ENCODE data around the gene MYL9.

MYL9 gene

GRCh38 chr20:36572701-36573102, 31.4 kb downstream of the MYL9 start:
- Histone ChIP-seq H2AK5ac (ENCODE audit: low read length) (peak overlapping the region; percentile 78), H3K27me3 (ENCODE audit: insufficient read depth, low read length, poor library complexity) (no peaks in the 10 kb centered on the region), H3K4me2 (ENCODE audit: low read length) (peak overlapping the region; percentile 79), H4K8ac (ENCODE audit: low read depth, low read length) (peak overlapping the region; percentile 95), H2BK15ac (replicated peaks; ENCODE audit: low read depth) (peak overlapping the region; percentile 80), H2BK120ac (ENCODE audit: low read depth, low read length) (peak overlapping the region; percentile 79), H3K23ac (ENCODE audit: low read length) (peak overlapping the region; percentile 15), H3K18ac (ENCODE audit: low read length) (peak overlapping the region; percentile 98), H3K79me1 (ENCODE audit: low read length) (peaks cover under 1% of the 10 kb centered on the region), H3K4me1 (ENCODE audit: control insufficient read depth, low read depth, low read length) (peaks cover 7% of the 10 kb centered on the region), H3K9ac (ENCODE audit: low read length) (peak overlapping the region; percentile 92), H3K4me3 (ENCODE audit: low read length) (peak overlapping the region; percentile 65), H3K27ac (ENCODE audit: low read depth, low read length) (peak overlapping the region; percentile 95), H3K79me2 (ENCODE audit: control insufficient read depth, insufficient read depth, low read length) (peaks cover 28% of the 10 kb centered on the region), H3K4ac (ENCODE audit: low read depth, low read length) (peak overlapping the region; percentile 98), H3K36me3 (ENCODE audit: control insufficient read depth, insufficient read depth, low read length) (no peaks in the 10 kb centered on the region), H4K5ac (ENCODE audit: low read length) (peak overlapping the region; percentile 59), H3K56ac (ENCODE audit: low read length) (peak overlapping the region; percentile 96), H2BK5ac (ENCODE audit: low read length) (peak overlapping the region; percentile 94)
- peak; percentile 80 for DNase-seq
- WGBS (ENCODE audit: extremely low coverage, insufficient coverage, low lambda C conversion rate), result no CpG with 5 or more reads among the region's 20 CpGs

DNA sequence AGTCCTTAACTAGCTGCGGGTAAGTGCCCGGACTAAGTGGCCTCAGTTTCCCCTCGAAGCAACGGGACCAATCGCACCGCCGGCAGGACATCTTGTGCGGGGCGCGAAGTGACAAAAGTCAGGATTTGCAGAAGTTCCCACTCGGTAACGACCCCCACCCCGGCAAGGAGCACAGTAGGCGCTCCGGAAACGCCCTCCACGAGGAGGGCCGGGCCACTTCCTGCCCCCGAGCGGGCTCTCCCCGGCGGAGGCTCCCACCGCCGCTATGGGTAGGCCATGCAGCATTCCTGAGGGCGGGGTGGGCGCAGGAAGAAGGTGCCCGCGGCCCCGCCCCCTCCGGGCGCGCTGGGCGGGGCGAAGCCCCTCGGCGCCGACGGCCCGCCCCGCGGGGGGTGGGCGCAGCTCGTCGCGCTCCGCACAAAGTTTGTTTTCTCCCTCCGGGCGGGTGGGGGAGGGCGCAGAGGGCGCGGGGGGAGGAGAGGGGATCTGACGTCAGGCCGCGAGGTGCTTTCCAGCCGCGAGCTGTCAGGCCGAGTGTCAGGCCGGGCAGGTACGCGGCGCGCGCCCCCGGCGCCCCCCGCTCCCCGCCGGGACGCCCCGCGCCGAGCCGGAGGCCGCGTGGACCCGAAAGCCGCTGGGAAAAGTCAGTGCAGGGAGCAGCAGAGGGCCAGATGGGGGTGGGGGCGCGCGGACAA, 31.9 kb downstream of the MYL9 start, which contains the start of gene TGIF2:
Gene TGIF2, plus strand, starts transcription at position 495 of the 695 bp plus-strand sequence. CDS start 5,178 bp downstream, outside the sequence.
- H3K4me3 ChIP-seq (ENCODE audit: low read length), result peak within 1 kb of the TSS; percentile 82
- peak; percentile 97 for DNase-seq
- H4K5ac ChIP-seq (ENCODE audit: low read length), result peak within 1 kb of the TSS; percentile 59

DNA sequence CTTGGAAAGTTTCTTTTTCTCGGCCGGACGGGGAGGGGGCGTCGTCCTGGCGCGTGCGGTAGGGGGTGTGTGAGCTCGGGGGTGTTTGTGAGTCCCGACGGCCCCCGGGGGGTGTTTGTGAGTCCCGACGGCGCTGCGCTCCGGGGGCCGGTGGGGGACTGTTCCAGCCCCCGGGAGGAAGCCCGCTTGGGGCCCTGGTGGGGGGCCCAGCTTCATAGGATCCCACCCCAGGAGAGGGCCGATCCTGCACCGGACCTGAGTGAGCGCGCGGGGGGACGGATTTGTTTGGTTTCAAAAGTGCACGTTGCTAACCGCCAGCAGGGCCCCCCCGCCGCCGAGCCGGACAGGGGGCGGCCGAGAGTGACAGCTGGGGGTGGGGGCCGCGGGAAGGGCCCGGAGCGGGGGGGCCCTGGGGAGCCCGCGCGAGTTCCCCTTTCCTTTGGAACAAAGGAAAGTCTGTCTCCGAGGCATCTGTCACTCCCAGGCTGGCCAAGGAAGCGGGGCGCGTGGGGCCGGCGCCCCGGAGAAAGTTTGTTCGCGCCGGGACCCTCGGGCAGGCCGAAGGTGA, 32.6 kb downstream of the MYL9 start:
- peak overlapping the region; percentile 45 for H2BK5ac ChIP-seq (ENCODE audit: low read length)
- peaks cover 39% of the 10 kb centered on the region for H3K79me2 ChIP-seq (ENCODE audit: control insufficient read depth, insufficient read depth, low read length)
- H3K56ac ChIP-seq (ENCODE audit: low read length), result peak overlapping the region; percentile 93
- peaks cover 11% of the 10 kb centered on the region for H3K79me1 ChIP-seq (ENCODE audit: low read length)
- WGBS (ENCODE audit: extremely low coverage, insufficient coverage, low lambda C conversion rate), result no CpG with 5 or more reads among the region's 53 CpGs
- H3K23ac ChIP-seq (ENCODE audit: low read length), result no peak overlapping the region
- H2BK120ac ChIP-seq (ENCODE audit: low read depth, low read length), result peak overlapping the region; percentile 75
- peak overlapping the region; percentile 75 for H3K4me3 ChIP-seq (ENCODE audit: low read length)
- peak overlapping the region; percentile 76 for H3K9ac ChIP-seq (ENCODE audit: low read length)
- H3K27ac ChIP-seq (ENCODE audit: low read depth, low read length), result peak overlapping the region; percentile 88
- peaks cover 7% of the 10 kb centered on the region for H3K4me1 ChIP-seq (ENCODE audit: control insufficient read depth, low read depth, low read length)
- peaks cover 3% of the 10 kb centered on the region for H3K36me3 ChIP-seq (ENCODE audit: control insufficient read depth, insufficient read depth, low read length)
- peak; percentile 23 for DNase-seq
- H3K4me2 ChIP-seq (ENCODE audit: low read length), result peak overlapping the region; percentile 44
- no peaks in the 10 kb centered on the region for H3K27me3 ChIP-seq (ENCODE audit: insufficient read depth, low read length, poor library complexity)
- H4K8ac ChIP-seq (ENCODE audit: low read depth, low read length), result peak overlapping the region; percentile 78
- H3K4ac ChIP-seq (ENCODE audit: low read depth, low read length), result peak overlapping the region; percentile 98
- peak overlapping the region; percentile 99 for H3K18ac ChIP-seq (ENCODE audit: low read length)
- H4K5ac ChIP-seq (ENCODE audit: low read length), result no peak overlapping the region
- no peak overlapping the region for H2AK5ac ChIP-seq (ENCODE audit: low read length)
- H2BK15ac ChIP-seq (replicated peaks; ENCODE audit: low read depth), result peak overlapping the region; percentile 80

More for the DNA sequence above, 31.9 kb downstream of the MYL9 start, which contains the start of gene TGIF2:
- Histone ChIP-seq H3K4me2 (ENCODE audit: low read length) (peak within 1 kb of the TSS; percentile 97), H2BK120ac (ENCODE audit: low read depth, low read length) (peak within 1 kb of the TSS; percentile 79), H2AK5ac (ENCODE audit: low read length) (peak within 1 kb of the TSS; percentile 78), H2BK5ac (ENCODE audit: low read length) (peak within 1 kb of the TSS; percentile 94), H3K27ac (ENCODE audit: low read depth, low read length) (peak within 1 kb of the TSS; percentile 95), H3K9ac (ENCODE audit: low read length) (peak within 1 kb of the TSS; percentile 92), H3K36me3 (ENCODE audit: control insufficient read depth, insufficient read depth, low read length) (no peaks in the 10 kb centered on the region), H3K79me2 (ENCODE audit: control insufficient read depth, insufficient read depth, low read length) (peaks cover 33% of the 10 kb centered on the region), H3K79me1 (ENCODE audit: low read length) (peaks cover 4% of the 10 kb centered on the region), H3K4me1 (ENCODE audit: control insufficient read depth, low read depth, low read length) (peaks cover 7% of the 10 kb centered on the region), H3K4ac (ENCODE audit: low read depth, low read length) (peak within 1 kb of the TSS; percentile 98), H3K23ac (ENCODE audit: low read length) (peak within 1 kb of the TSS; percentile 66), H2BK15ac (replicated peaks; ENCODE audit: low read depth) (peak within 1 kb of the TSS; percentile 80), H3K27me3 (ENCODE audit: insufficient read depth, low read length, poor library complexity) (no peaks in the 10 kb centered on the region), H4K8ac (ENCODE audit: low read depth, low read length) (peak within 1 kb of the TSS; percentile 95), H3K18ac (ENCODE audit: low read length) (peak within 1 kb of the TSS; percentile 99), H3K56ac (ENCODE audit: low read length) (peak within 1 kb of the TSS; percentile 96)
- no CpG with 5 or more reads among the region's 80 CpGs for WGBS (ENCODE audit: extremely low coverage, insufficient coverage, low lambda C conversion rate)

- H3K79me2 ChIP-seq (ENCODE audit: control insufficient read depth, insufficient read depth, low read length), result peaks cover 39% of the 10 kb centered on the region
- peak overlapping the region; percentile 93 for H3K56ac ChIP-seq (ENCODE audit: low read length)
- WGBS (ENCODE audit: extremely low coverage, insufficient coverage, low lambda C conversion rate), result no CpG with 5 or more reads among the region's 69 CpGs
- H3K9ac ChIP-seq (ENCODE audit: low read length), result peak overlapping the region; percentile 90
- H4K8ac ChIP-seq (ENCODE audit: low read depth, low read length), result peak overlapping the region; percentile 78
- peak overlapping the region; percentile 88 for H3K27ac ChIP-seq (ENCODE audit: low read depth, low read length)
- no peaks in the 10 kb centered on the region for H3K27me3 ChIP-seq (ENCODE audit: insufficient read depth, low read length, poor library complexity)
- peak overlapping the region; percentile 82 for H3K4me3 ChIP-seq (ENCODE audit: low read length)
- H2AK5ac ChIP-seq (ENCODE audit: low read length), result no peak overlapping the region
- peak overlapping the region; percentile 75 for H2BK120ac ChIP-seq (ENCODE audit: low read depth, low read length)
- peak overlapping the region; percentile 99 for H3K18ac ChIP-seq (ENCODE audit: low read length)
- DNase-seq, result peak; percentile 70
- peaks cover 7% of the 10 kb centered on the region for H3K4me1 ChIP-seq (ENCODE audit: control insufficient read depth, low read depth, low read length)
- H2BK15ac ChIP-seq (replicated peaks; ENCODE audit: low read depth), result peak overlapping the region; percentile 80
- H2BK5ac ChIP-seq (ENCODE audit: low read length), result peak overlapping the region; percentile 63
- H3K4me2 ChIP-seq (ENCODE audit: low read length), result peak overlapping the region; percentile 97
- peaks cover 11% of the 10 kb centered on the region for H3K79me1 ChIP-seq (ENCODE audit: low read length)
- H3K36me3 ChIP-seq (ENCODE audit: control insufficient read depth, insufficient read depth, low read length), result peaks cover 5% of the 10 kb centered on the region
- no peak overlapping the region for H4K5ac ChIP-seq (ENCODE audit: low read length)
- H3K23ac ChIP-seq (ENCODE audit: low read length), result peak overlapping the region; percentile 66
- H3K4ac ChIP-seq (ENCODE audit: low read depth, low read length), result peak overlapping the region; percentile 98
Measured at GRCh38 chr20:36574366-36575135, 33.2 kb downstream of the MYL9 start.

DNA sequence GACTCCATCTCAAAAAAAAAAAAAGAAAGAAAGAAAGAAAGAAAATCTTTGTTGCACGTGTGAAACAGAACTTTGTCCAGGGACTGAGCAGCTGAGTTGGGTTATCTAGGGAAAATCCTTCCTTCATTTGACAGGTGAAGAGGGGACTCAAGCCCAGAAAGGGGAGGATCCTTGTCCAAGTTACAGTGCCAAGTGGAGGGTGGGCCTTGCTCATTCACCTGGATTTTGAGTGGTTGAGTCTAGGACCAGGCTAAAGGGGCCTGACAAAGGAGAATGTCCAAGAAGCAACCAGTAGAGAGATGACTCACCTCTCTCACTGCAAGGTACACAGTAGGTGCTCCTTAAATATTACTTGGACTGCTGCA, 34.7 kb downstream of the MYL9 start:
- Histone ChIP-seq H3K4me3 (ENCODE audit: low read length) (no peak overlapping the region), H3K27ac (ENCODE audit: low read depth, low read length) (no peak overlapping the region), H3K9ac (ENCODE audit: low read length) (no peak overlapping the region), H2AK5ac (ENCODE audit: low read length) (no peak overlapping the region), H4K5ac (ENCODE audit: low read length) (no peak overlapping the region), H3K4me2 (ENCODE audit: low read length) (no peak overlapping the region), H3K56ac (ENCODE audit: low read length) (no peak overlapping the region), H2BK120ac (ENCODE audit: low read depth, low read length) (no peak overlapping the region), H2BK5ac (ENCODE audit: low read length) (no peak overlapping the region), H3K79me2 (ENCODE audit: control insufficient read depth, insufficient read depth, low read length) (peaks cover 39% of the 10 kb centered on the region), H3K23ac (ENCODE audit: low read length) (no peak overlapping the region), H3K27me3 (ENCODE audit: insufficient read depth, low read length, poor library complexity) (no peaks in the 10 kb centered on the region), H3K18ac (ENCODE audit: low read length) (no peak overlapping the region), H4K8ac (ENCODE audit: low read depth, low read length) (no peak overlapping the region), H3K4me1 (ENCODE audit: control insufficient read depth, low read depth, low read length) (peaks cover 5% of the 10 kb centered on the region), H3K36me3 (ENCODE audit: control insufficient read depth, insufficient read depth, low read length) (peaks cover 5% of the 10 kb centered on the region), H3K4ac (ENCODE audit: low read depth, low read length) (no peak overlapping the region), H2BK15ac (replicated peaks; ENCODE audit: low read depth) (no peak overlapping the region), H3K79me1 (ENCODE audit: low read length) (peaks cover 11% of the 10 kb centered on the region)
- DNase-seq, result no peak
- no CpG with 5 or more reads among the region's 1 CpG for WGBS (ENCODE audit: extremely low coverage, insufficient coverage, low lambda C conversion rate)
